MM.1S (cell line): ENCODE results near the gene FAM163A.

ENCODE experiments used
- DNase-seq: peaks from one replicate; pipeline ENCODE4 v3.0.0-alpha.2; 2015
- H2AFZ ChIP-seq: fragments of 300-600 bp; sonication (generic); 2 replicates; pipeline ENCODE4 v1.6.0; 2016; ENCODE audit warnings: antibody characterized with exemption, low read length
- H3F3A ChIP-seq: fragments of 300-600 bp; sonication (generic); 2 replicates; pipeline ENCODE4 v1.6.1; 2016; ENCODE audit warnings: mild to moderate bottlenecking, antibody characterized with exemption, low read length, moderate library complexity, mixed read lengths; ENCODE audit not compliant: insufficient read depth
- H3K27ac ChIP-seq: fragments of 300-600 bp; sonication (generic); 2 replicates; pipeline ENCODE4 v1.5.1; 2016; ENCODE audit warnings: mild to moderate bottlenecking, low read length
- H3K27me3 ChIP-seq: fragments of 300-600 bp; sonication (generic); replicated peaks from 2 replicates; pipeline ENCODE4 v1.6.0; 2016; ENCODE audit warnings: low read length; ENCODE audit not compliant: insufficient read depth
- H3K36me3 ChIP-seq: fragments of 300-600 bp; sonication (generic); replicated peaks from 2 replicates; pipeline ENCODE4 v1.6.1; 2016; ENCODE audit warnings: mild to moderate bottlenecking, low read length, mixed read lengths; ENCODE audit not compliant: insufficient read depth
- H3K4me1 ChIP-seq: fragments of 300-600 bp; sonication (generic); 2 replicates; pipeline ENCODE4 v1.6.1; 2016; ENCODE audit warnings: low read length, mixed read lengths
- H3K4me2 ChIP-seq: fragments of 300-600 bp; sonication (generic); 2 replicates; pipeline ENCODE4 v1.6.0; 2016; ENCODE audit warnings: low read depth, low read length
- H3K4me3 ChIP-seq: fragments of 300-600 bp; sonication (generic); 2 replicates; pipeline ENCODE4 v1.5.1; 2016; ENCODE audit warnings: low read length, mixed read lengths
- H3K79me2 ChIP-seq: fragments of 300-600 bp; sonication (generic); 2 replicates; pipeline ENCODE4 v1.6.1; 2016; ENCODE audit warnings: mixed run types, low read length, mixed read lengths
- H3K9ac ChIP-seq: fragments of 300-600 bp; sonication (generic); 2 replicates; pipeline ENCODE4 v1.6.1; 2016; ENCODE audit warnings: low read length, mixed read lengths
- H3K9me2 ChIP-seq: fragments of 300-600 bp; sonication (generic); replicated peaks from 2 replicates; pipeline ENCODE4 v1.6.1; 2016; ENCODE audit warnings: mild to moderate bottlenecking, low read length, mixed read lengths; ENCODE audit not compliant: insufficient read depth
- H3K9me3 ChIP-seq: fragments of 300-600 bp; sonication (generic); replicated peaks from 2 replicates; pipeline ENCODE4 v1.6.1; 2016; ENCODE audit warnings: mild to moderate bottlenecking, low read length, mixed read lengths; ENCODE audit not compliant: insufficient read depth
- H4K20me1 ChIP-seq: fragments of 300-600 bp; sonication (generic); 2 replicates; pipeline ENCODE4 v1.6.1; 2016; ENCODE audit warnings: mild to moderate bottlenecking, low read length, moderate library complexity, mixed read lengths; ENCODE audit not compliant: insufficient read depth
- EZH2 ChIP-seq: fragments of 300-600 bp; sonication (generic); optimal IDR thresholded peaks from 2 replicates; pipeline ENCODE3; 2017; ENCODE audit warnings: low read depth, mild to moderate bottlenecking, antibody characterized with exemption, low read length, mixed read lengths
- EZH2phosphoT487 ChIP-seq: fragments of 300-600 bp; sonication (generic); IDR thresholded peaks from 2 replicates; pipeline ENCODE4 v1.6.1; 2018; ENCODE audit warnings: antibody characterized with exemption, low read length
- TF ChIP-seq, protein P1 (sequence below): fragments of 300-600 bp; sonication (generic); IDR thresholded peaks from 2 replicates; pipeline ENCODE4 v1.5.1; 2016; ENCODE audit warnings: antibody characterized with exemption, low read length, mixed read lengths

FAM163A gene

DNA sequence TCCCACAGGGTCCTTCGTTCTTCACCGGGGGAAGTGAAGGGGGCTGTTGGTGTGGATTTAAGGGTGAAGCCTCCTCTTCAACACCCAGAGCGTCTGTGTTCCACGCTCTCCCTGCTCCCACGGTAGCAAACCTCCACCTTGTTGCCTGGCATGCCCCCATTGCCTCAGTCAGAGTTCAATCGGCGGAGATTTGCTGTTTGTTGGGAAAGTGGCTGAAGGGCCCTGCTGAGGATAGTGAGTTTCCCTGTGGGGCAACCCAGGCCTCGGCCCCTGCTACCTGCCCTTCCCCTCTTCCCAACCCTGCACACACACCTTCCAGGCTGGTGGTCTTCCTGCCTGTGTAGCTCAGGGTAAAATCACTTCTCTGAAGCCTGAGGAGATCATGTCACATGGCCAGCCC lies 74.0 kb downstream of the FAM163A start:
- Histone ChIP-seq H2AFZ (no peak overlapping the region), H3K9me3 (no peaks in the 10 kb centered on the region)

DNA sequence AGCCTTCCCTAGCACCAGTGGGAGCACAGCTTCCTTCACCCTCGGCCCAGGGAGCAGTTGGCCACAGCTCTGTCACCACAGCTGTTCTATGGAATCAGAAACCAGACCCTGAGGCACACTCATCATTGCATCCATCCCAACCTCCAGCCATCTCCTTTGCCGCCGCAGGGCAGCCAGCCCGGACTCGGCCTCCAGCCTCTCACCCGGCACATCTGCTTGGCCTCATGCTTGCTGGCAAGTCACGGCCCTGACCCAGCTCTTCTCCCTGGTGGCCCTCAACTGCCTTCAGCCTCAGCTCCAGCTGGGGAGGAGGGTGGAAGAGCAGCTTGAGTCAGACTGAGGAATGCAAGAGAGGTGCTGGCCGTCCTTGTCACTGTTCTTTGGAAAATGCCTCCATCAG lies 74.7 kb downstream of the FAM163A start:
- Histone ChIP-seq H3F3A (peaks cover 5% of the 10 kb centered on the region), H3K4me3 (no peak overlapping the region), H3K4me1 (peaks cover 26% of the 10 kb centered on the region), H3K79me2 (no peaks in the 10 kb centered on the region), H4K20me1 (no peaks in the 10 kb centered on the region), H3K9me3 (no peaks in the 10 kb centered on the region), H3K27ac (no peak overlapping the region), H3K9me2 (no peaks in the 10 kb centered on the region), H3K4me2 (no peak overlapping the region), H3K27me3 (no peaks in the 10 kb centered on the region; the same call in 1 of the 2 replicates), H2AFZ (no peak overlapping the region), H3K9ac (no peak overlapping the region), H3K36me3 (no peaks in the 10 kb centered on the region)
- TF ChIP-seq, protein P1, sequence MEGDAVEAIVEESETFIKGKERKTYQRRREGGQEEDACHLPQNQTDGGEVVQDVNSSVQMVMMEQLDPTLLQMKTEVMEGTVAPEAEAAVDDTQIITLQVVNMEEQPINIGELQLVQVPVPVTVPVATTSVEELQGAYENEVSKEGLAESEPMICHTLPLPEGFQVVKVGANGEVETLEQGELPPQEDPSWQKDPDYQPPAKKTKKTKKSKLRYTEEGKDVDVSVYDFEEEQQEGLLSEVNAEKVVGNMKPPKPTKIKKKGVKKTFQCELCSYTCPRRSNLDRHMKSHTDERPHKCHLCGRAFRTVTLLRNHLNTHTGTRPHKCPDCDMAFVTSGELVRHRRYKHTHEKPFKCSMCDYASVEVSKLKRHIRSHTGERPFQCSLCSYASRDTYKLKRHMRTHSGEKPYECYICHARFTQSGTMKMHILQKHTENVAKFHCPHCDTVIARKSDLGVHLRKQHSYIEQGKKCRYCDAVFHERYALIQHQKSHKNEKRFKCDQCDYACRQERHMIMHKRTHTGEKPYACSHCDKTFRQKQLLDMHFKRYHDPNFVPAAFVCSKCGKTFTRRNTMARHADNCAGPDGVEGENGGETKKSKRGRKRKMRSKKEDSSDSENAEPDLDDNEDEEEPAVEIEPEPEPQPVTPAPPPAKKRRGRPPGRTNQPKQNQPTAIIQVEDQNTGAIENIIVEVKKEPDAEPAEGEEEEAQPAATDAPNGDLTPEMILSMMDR = no peak
- no peak for TF ChIP-seq EZH2
- no peak for TF ChIP-seq EZH2phosphoT487
- DNase-seq = no peak

More for the DNA sequence above, 74.0 kb downstream of the FAM163A start:
- H3K4me3 ChIP-seq = no peak overlapping the region
- H3F3A ChIP-seq = peaks cover 1% of the 10 kb centered on the region
- H3K36me3 ChIP-seq = no peaks in the 10 kb centered on the region
- H3K27ac ChIP-seq = no peak overlapping the region
- H3K79me2 ChIP-seq = no peaks in the 10 kb centered on the region
- no peaks in the 10 kb centered on the region for H3K9me2 ChIP-seq
- H4K20me1 ChIP-seq = no peaks in the 10 kb centered on the region
- H3K27me3 ChIP-seq = peaks cover 3% of the 10 kb centered on the region; the same call in 1 of the 2 replicates
- peaks cover 18% of the 10 kb centered on the region for H3K4me1 ChIP-seq
- no peak for DNase-seq
- H3K9ac ChIP-seq = no peak overlapping the region
- TF ChIP-seq EZH2 (no peak), EZH2phosphoT487 (no peak)
- TF ChIP-seq, protein P1 = no peak
- H3K4me2 ChIP-seq = no peak overlapping the region

DNA sequence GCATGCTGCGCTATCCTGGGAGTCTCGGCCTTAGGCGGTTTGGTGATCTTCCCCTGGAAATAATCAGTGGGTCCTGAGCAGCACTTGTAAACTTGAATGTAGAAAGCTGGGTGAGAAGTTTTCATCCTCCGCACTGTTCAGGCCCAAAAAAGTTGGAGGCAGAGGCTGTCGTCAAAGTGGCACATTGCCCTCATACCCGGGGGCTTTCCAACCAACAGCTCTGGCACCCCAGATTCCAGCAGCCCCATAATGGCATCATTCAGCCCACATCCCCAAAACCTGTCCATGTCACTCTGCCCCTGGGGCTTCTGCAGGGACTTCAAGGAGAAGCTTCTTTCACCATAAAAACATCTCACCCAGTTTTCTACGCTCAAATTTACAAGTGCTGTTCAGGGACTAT lies 75.2 kb downstream of the FAM163A start:
- TF ChIP-seq EZH2phosphoT487 = no peak
- TF ChIP-seq, protein P1 = no peak
- TF ChIP-seq EZH2 = no peak
- Histone ChIP-seq H3F3A (peaks cover 5% of the 10 kb centered on the region), H3K36me3 (no peaks in the 10 kb centered on the region), H3K4me1 (peaks cover 26% of the 10 kb centered on the region), H3K27ac (no peak overlapping the region), H3K9me3 (no peaks in the 10 kb centered on the region), H4K20me1 (no peaks in the 10 kb centered on the region), H3K4me3 (no peak overlapping the region), H3K9ac (no peak overlapping the region), H3K79me2 (no peaks in the 10 kb centered on the region), H3K9me2 (no peaks in the 10 kb centered on the region), H3K4me2 (no peak overlapping the region), H3K27me3 (no peaks in the 10 kb centered on the region; the same call in 1 of the 2 replicates), H2AFZ (no peak overlapping the region)
- DNase-seq = no peak
